ENCODE data around the gene ALKBH1.

DNA sequence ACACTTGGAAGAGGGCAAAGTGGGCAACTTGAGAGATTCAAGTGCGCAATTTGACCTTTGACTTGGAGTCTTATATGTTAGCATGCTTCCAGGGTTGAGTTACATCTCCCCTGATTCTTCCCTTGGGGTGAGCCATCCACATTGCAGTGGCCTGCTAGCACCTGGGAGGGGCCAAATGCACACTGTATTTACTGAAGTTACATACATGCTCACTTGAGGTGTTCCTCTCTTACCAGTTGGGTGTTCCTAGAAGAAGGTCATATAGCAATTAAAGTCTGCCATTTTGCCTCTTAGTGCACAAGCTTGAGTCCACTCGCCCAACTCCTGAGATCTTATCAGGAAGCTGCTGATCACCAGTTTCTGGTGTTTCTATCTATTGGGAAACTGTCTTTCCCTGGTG lies 77.7 kb downstream of the ALKBH1 start:
- TF ChIP-seq POLR2A (IDR thresholded peaks at IDR 0.05; ENCODE audit: extremely low read depth, insufficient read length): no peak
- TF ChIP-seq, protein P1, sequence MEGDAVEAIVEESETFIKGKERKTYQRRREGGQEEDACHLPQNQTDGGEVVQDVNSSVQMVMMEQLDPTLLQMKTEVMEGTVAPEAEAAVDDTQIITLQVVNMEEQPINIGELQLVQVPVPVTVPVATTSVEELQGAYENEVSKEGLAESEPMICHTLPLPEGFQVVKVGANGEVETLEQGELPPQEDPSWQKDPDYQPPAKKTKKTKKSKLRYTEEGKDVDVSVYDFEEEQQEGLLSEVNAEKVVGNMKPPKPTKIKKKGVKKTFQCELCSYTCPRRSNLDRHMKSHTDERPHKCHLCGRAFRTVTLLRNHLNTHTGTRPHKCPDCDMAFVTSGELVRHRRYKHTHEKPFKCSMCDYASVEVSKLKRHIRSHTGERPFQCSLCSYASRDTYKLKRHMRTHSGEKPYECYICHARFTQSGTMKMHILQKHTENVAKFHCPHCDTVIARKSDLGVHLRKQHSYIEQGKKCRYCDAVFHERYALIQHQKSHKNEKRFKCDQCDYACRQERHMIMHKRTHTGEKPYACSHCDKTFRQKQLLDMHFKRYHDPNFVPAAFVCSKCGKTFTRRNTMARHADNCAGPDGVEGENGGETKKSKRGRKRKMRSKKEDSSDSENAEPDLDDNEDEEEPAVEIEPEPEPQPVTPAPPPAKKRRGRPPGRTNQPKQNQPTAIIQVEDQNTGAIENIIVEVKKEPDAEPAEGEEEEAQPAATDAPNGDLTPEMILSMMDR (IDR thresholded peaks at IDR 0.05; ENCODE audit: low read depth, low read length): no peak
- TF ChIP-seq MYC (IDR thresholded peaks at IDR 0.05; ENCODE audit: low read depth, low read length): no peak
- TF ChIP-seq, protein P2, sequence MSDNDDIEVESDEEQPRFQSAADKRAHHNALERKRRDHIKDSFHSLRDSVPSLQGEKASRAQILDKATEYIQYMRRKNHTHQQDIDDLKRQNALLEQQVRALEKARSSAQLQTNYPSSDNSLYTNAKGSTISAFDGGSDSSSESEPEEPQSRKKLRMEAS (IDR thresholded peaks at IDR 0.05; ENCODE audit: low read depth, low read length): no peak

Data from NB4 (cell line).